ENCODE data around the gene ORAI3. TPM values are rescaled to one million over a fixed set of nuclear protein-coding genes. Genes with fewer than 3 reads are reported as not detected.

Gene ORAI3
- total and polyA plus RNA-seq, 2 experiments from 2014 or later = 52.5 to 54.0 TPM

DNA sequence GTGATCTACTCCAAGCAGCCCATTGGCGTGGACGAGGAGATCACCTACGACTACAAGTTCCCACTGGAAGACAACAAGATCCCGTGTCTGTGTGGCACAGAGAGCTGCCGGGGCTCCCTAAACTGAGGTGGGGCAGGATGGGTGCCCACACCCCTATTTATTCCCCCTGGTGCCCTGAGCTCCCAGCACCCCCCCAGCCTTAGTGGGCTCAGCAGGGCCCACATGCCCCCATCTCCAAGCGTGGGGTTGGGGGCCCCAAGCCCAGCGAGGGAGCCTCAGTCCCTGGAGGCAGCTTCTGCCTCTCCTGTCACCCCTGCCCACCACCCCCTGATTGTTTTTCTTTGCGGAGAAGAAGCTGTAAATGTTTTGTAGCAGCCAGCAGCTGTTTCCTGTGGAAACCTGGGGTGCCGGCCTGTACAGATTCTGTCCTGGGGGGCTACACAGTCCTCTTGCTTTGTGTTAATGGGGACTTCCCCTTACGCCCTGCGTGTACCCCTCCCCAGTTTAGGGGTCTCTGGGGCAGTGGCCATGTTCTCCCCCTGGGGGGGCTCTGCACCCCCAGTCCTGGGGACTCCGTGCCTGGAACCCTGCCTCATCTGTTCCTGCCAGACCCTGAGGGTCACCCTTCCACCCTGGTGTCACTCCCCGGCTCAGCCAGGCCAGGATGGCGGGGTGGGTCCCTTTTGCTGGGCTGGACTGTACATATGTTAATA, 35.2 kb downstream of the ORAI3 start:
- H3K4me2 ChIP-seq = no peak overlapping the region
- H3K27me3 ChIP-seq = no peaks in the 10 kb centered on the region
- no peak overlapping the region for H3K4me3 ChIP-seq
- no peak overlapping the region for H2AFZ ChIP-seq
- no peaks in the 10 kb centered on the region for H3K79me2 ChIP-seq
- no peaks in the 10 kb centered on the region for H4K20me1 ChIP-seq (ENCODE audit: insufficient read depth, poor library complexity, severe bottlenecking)
- TF ChIP-seq EZH2 (IDR thresholded peaks at IDR 0.05; ENCODE audit: borderline replicate concordance) (no peak), EZH2phosphoT487 (IDR thresholded peaks at IDR 0.05; ENCODE audit: low read depth, severe bottlenecking, unreplicated experiment) (no peak), CTCF (IDR thresholded peaks at IDR 0.05; ENCODE audit: poor library complexity) (no peak)
- no peaks in the 10 kb centered on the region for H3K9me2 ChIP-seq (replicated peaks; ENCODE audit: insufficient read depth)
- no peaks in the 10 kb centered on the region for H3K9me3 ChIP-seq (ENCODE audit: low read depth)
- DNase-seq (ENCODE audit: low spot score) = no peak
- 94% methylated on average over 13 of the region's 14 CpGs for WGBS (ENCODE audit: low lambda C conversion rate, missing lambda C conversion rate)
- no peaks in the 10 kb centered on the region for H3K36me3 ChIP-seq (replicated peaks; ENCODE audit: insufficient read depth, low read depth)
- H3K27ac ChIP-seq = no peak overlapping the region
- peaks cover 6% of the 10 kb centered on the region for H3K4me1 ChIP-seq (ENCODE audit: insufficient read depth)

- Histone ChIP-seq H3K27me3 (no peaks in the 10 kb centered on the region), H2AFZ (peak within 1 kb of the TSS; percentile 5), H3K4me2 (peak within 1 kb of the TSS; percentile 78), H3K9me3 (ENCODE audit: low read depth) (no peaks in the 10 kb centered on the region), H3K79me2 (no peaks in the 10 kb centered on the region), H4K20me1 (ENCODE audit: insufficient read depth, poor library complexity, severe bottlenecking) (no peaks in the 10 kb centered on the region), H3K9me2 (replicated peaks; ENCODE audit: insufficient read depth) (no peaks in the 10 kb centered on the region), H3K4me1 (ENCODE audit: insufficient read depth) (peaks cover 6% of the 10 kb centered on the region), H3K4me3 (no peak within 1 kb of the TSS), H3K27ac (peak within 1 kb of the TSS; percentile 58), H3K36me3 (replicated peaks; ENCODE audit: insufficient read depth, low read depth) (no peaks in the 10 kb centered on the region)
- 42% methylated on average over 21 of the region's 24 CpGs for WGBS (ENCODE audit: low lambda C conversion rate, missing lambda C conversion rate)
- TF ChIP-seq CTCF (IDR thresholded peaks at IDR 0.05; ENCODE audit: poor library complexity) (peak; percentile 96), EZH2 (IDR thresholded peaks at IDR 0.05; ENCODE audit: borderline replicate concordance) (no peak)
- DNase-seq (ENCODE audit: low spot score) = peak; percentile 92
Observed at GRCh38 chr16:30984669-30985400, 36.0 kb downstream of the ORAI3 start, which contains the start of gene HSD3B7. TSS of gene HSD3B7 (plus strand) at chr16:30985207. CDS start at chr16:30985659, 452 bp downstream.

DNA sequence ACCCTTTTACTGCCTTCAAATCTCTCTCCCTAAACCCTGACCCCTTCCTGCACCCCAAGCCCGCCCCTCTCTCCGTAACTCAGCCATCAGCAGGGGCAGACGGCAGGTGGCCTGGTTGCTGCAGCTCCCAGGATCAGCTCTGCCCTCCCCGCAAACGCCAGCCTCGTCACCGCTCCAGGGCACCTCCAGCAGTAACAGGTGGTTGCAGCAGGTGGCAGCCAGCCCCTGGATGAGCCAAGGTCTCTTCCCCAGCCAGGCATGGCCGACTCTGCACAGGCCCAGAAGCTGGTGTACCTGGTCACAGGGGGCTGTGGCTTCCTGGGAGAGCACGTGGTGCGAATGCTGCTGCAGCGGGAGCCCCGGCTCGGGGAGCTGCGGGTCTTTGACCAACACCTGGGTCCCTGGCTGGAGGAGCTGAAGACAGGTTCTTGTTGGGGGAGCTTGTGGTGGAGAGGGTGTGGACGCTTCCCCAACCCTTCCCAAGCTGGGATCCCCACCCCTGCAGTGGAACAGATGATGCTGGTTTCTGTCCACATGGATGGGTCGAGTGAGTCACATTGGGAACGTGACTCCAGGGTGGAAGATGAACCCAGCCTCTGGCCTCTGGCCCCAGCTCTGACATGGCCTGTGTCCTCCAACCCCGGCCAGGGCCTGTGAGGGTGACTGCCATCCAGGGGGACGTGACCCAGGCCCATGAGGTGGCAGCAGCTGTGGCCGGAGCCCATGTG, 36.7 kb downstream of the ORAI3 start:
- Histone ChIP-seq H3K27ac (peak overlapping the region; percentile 58), H3K79me2 (no peaks in the 10 kb centered on the region), H3K4me2 (peak overlapping the region; percentile 78), H3K4me1 (ENCODE audit: insufficient read depth) (peaks cover 6% of the 10 kb centered on the region), H3K9me3 (ENCODE audit: low read depth) (no peaks in the 10 kb centered on the region), H3K9me2 (replicated peaks; ENCODE audit: insufficient read depth) (no peaks in the 10 kb centered on the region), H3K27me3 (no peaks in the 10 kb centered on the region), H3K36me3 (replicated peaks; ENCODE audit: insufficient read depth, low read depth) (no peaks in the 10 kb centered on the region), H3K4me3 (no peak overlapping the region), H4K20me1 (ENCODE audit: insufficient read depth, poor library complexity, severe bottlenecking) (no peaks in the 10 kb centered on the region), H2AFZ (peak overlapping the region; percentile 5)
- TF ChIP-seq EZH2phosphoT487 (IDR thresholded peaks at IDR 0.05; ENCODE audit: low read depth, severe bottlenecking, unreplicated experiment) (no peak), CTCF (IDR thresholded peaks at IDR 0.05; ENCODE audit: poor library complexity) (peak; percentile 27)
- peak; percentile 80 for DNase-seq (ENCODE audit: low spot score)
- WGBS (ENCODE audit: low lambda C conversion rate, missing lambda C conversion rate) = 82% methylated on average over 20 of the region's 20 CpGs
